Measurements from ENCODE around the gene HYAL2.

GRCh38 chr3:50356553-50356952, 34.0 kb upstream of the HYAL2 start:
- TF ChIP-seq EP300 (IDR thresholded peaks at IDR 0.05) (no peak), ELK1 (IDR thresholded peaks at IDR 0.05; ENCODE audit: low read depth, low read length) (no peak), POLR2A (IDR thresholded peaks at IDR 0.05; ENCODE audit: low read length) (no peak), TP53 (CRISPR knock-in tag; IDR thresholded peaks at IDR 0.05) (no peak), RNF2 (IDR thresholded peaks at IDR 0.05; ENCODE audit: borderline replicate concordance, low read depth) (no peak), MAZ (IDR thresholded peaks at IDR 0.05; ENCODE audit: borderline replicate concordance, low read depth, low read length) (no peak), ZFP36 (IDR thresholded peaks at IDR 0.05; ENCODE audit: borderline replicate concordance, partially characterized antibody) (no peak)
- TF ChIP-seq, protein P1, sequence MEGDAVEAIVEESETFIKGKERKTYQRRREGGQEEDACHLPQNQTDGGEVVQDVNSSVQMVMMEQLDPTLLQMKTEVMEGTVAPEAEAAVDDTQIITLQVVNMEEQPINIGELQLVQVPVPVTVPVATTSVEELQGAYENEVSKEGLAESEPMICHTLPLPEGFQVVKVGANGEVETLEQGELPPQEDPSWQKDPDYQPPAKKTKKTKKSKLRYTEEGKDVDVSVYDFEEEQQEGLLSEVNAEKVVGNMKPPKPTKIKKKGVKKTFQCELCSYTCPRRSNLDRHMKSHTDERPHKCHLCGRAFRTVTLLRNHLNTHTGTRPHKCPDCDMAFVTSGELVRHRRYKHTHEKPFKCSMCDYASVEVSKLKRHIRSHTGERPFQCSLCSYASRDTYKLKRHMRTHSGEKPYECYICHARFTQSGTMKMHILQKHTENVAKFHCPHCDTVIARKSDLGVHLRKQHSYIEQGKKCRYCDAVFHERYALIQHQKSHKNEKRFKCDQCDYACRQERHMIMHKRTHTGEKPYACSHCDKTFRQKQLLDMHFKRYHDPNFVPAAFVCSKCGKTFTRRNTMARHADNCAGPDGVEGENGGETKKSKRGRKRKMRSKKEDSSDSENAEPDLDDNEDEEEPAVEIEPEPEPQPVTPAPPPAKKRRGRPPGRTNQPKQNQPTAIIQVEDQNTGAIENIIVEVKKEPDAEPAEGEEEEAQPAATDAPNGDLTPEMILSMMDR (IDR thresholded peaks at IDR 0.05): no peak

All from A549 (cell line).